Tibial artery (tissue), 4 donors: Measurements from ENCODE around the gene LPP.

Source experiments
- DNase-seq, 2 donors: peaks; one replicate each; pipeline ENCODE4 v3.0.0-alpha.2; 2019
- H3K27ac ChIP-seq, 2 donors: fragments of 200-600 bp; sonication (generic) in 1 of 2; 1 replicate in 1 of 2; 2 replicates in 1 of 2; pipeline ENCODE4 v1.5.1; 2018 to 2019; ENCODE audit warnings: mild to moderate bottlenecking in 1 of 2
- H3K27me3 ChIP-seq, 2 donors: fragments of 200-600 bp; sonication (generic) in 1 of 2; one replicate each; pipeline versions ENCODE4 v1.5.1 to v1.6.0; 2016 to 2019
- H3K36me3 ChIP-seq, 3 donors: fragments of 200-600 bp; sonication (generic) in 2 of 3; one replicate each; pipeline ENCODE4 v1.5.1; 2016 to 2019; ENCODE audit warnings: mild to moderate bottlenecking in 2 of 3
- H3K4me1 ChIP-seq, 4 donors: fragments of 200-600 bp; sonication (generic) in 2 of 4; 1 replicate in 3 of 4; 2 replicates in 1 of 4; pipeline ENCODE4 v1.5.1; 2016 to 2019
- H3K4me3 ChIP-seq, 2 donors: fragments of 200-600 bp; sonication (generic) in 1 of 2; 1 replicate in 1 of 2; 2 replicates in 1 of 2; pipeline ENCODE4 v1.5.1; 2018 to 2019; ENCODE audit warnings: mild to moderate bottlenecking in 2 of 2
- H3K9me3 ChIP-seq, 3 donors: fragments of 200-600 bp; sonication (generic) in 1 of 3; one replicate each; pipeline ENCODE4 v1.5.1; 2016 to 2019
- CTCF ChIP-seq, 2 experiments: fragments of 200-600 bp in 1 of 2; fragments of 450-650 bp in 1 of 2; IDR thresholded peaks; one replicate each; pipeline ENCODE4 v1.5.1; 2017 to 2019; ENCODE audit warnings: antibody characterized with exemption in 2 of 2, mild to moderate bottlenecking in 1 of 2, moderate library complexity in 1 of 2
- intact Hi-C: fragments of 100-400 bp; cut with DNase I; formaldehyde crosslinking; loops from one replicate; pipeline ENCODE4 v1.15.0; 2023; ENCODE audit warnings: low total_unique reads

LPP gene

DNA sequence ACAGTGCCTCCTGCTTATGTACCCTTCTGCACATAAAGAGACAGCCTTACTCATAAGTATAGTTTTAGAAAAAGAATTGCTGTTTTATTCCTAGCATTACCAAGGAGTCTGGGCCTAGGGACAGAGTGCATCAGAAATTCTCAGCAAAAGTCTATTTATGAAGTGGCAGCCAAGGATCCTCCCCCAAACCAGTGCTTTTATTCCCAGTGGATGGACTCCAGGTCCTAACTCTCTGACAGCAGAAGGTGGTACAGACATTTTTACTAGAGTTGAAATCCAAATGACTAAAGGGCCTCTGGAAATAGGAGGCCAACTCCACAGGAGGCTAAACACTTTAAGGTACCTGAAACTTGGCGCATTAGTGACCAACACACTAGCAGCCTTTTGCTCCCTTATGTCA lies 610.7 kb downstream of the LPP start:
- H3K36me3 ChIP-seq, result peaks cover 13 to 20% (median 17%) of the 10 kb centered on the region in 3 donors
- peak overlapping the region in 1 of 2 donors; percentile 42 for H3K27ac ChIP-seq
- no peaks in the 10 kb centered on the region for H3K9me3 ChIP-seq
- intact Hi-C loops, result no loop called here
- no peaks in the 10 kb centered on the region for H3K27me3 ChIP-seq
- H3K4me3 ChIP-seq, result no peak overlapping the region
- no peak for DNase-seq
- H3K4me1 ChIP-seq, result peaks cover 0 to 56% (median 14%) of the 10 kb centered on the region in 4 donors
- TF ChIP-seq CTCF (IDR thresholded peaks at IDR 0.05), result no peak

- Histone ChIP-seq H3K9me3 (no peaks in the 10 kb centered on the region), H3K36me3 (no peaks in the 10 kb centered on the region), H3K4me3 (no peak overlapping the region), H3K27ac (peak overlapping the region in 1 of 2 donors; percentile 53), H3K27me3 (no peaks in the 10 kb centered on the region), H3K4me1 (peaks cover 0 to 74% (median 25%) of the 10 kb centered on the region in 4 donors)
- no peak for TF ChIP-seq CTCF (IDR thresholded peaks at IDR 0.05)
- no peak for DNase-seq
- intact Hi-C loops, result no loop called here
Measured at GRCh38 chr3:188769831-188770230, 615.9 kb downstream of the LPP start.

GRCh38 chr3:188772886-188773285 lies 618.9 kb downstream of the LPP start:
- Histone ChIP-seq H3K4me3 (no peak overlapping the region), H3K36me3 (no peaks in the 10 kb centered on the region), H3K27me3 (no peaks in the 10 kb centered on the region), H3K27ac (peak overlapping the region; percentile 3 to 32), H3K4me1 (peaks cover 0 to 87% (median 30%) of the 10 kb centered on the region in 4 donors), H3K9me3 (no peaks in the 10 kb centered on the region)
- no peak for DNase-seq
- no peak for TF ChIP-seq CTCF (IDR thresholded peaks at IDR 0.05)
- intact Hi-C loops, result no loop called here

DNA sequence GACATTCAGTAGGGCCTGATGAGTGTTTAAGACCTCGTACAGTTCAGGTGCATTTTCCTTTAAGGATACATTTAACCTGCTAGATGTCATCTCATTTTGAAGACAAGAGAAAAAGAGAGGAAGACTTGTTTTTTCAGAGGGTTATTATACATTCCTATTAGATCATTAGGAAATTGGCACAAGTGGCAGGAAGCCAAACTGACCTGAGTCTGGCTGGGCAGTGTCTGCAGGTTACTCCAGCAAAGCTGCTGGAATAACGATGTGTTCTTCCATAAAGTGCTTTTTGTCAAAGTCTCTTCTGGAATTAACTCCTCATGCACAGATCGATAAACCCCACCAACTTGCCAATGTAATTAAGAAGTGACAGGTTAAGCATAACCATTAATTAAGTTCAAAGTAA lies 621.5 kb downstream of the LPP start:
- no peak for DNase-seq

DNA sequence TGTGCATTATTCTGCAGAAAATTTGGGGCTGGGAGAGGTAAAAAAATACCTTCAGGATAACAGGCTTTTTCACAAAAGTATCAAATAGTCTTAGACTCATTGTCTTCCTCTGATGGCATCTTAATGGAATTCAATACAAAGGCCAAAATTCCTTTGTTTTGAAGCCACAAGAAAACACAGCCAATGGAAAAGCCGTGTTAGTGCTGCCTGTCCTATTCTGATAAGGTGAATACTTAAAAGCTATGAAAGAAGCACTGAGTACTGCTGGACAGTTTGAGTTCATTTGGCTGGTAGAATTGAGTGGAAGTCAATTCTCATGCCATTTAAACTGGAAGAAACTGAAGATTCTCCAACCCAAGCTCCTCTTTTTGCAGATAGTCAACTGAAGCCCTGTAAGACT lies 622.5 kb downstream of the LPP start:
- H3K36me3 ChIP-seq, result no peaks in the 10 kb centered on the region
- no peak for DNase-seq
- no peaks in the 10 kb centered on the region for H3K9me3 ChIP-seq
- H3K4me1 ChIP-seq, result peaks cover 0 to 99% (median 54%) of the 10 kb centered on the region in 4 donors
- no peak overlapping the region for H3K27ac ChIP-seq
- H3K4me3 ChIP-seq, result no peak overlapping the region
- no peaks in the 10 kb centered on the region for H3K27me3 ChIP-seq
- no peak for TF ChIP-seq CTCF (IDR thresholded peaks at IDR 0.05)
- intact Hi-C loops, result no loop called here

More for the DNA sequence above, 621.5 kb downstream of the LPP start:
- Histone ChIP-seq H3K4me1 (peaks cover 0 to 99% (median 49%) of the 10 kb centered on the region in 4 donors), H3K27ac (peak overlapping the region in 1 of 2 donors; percentile 8), H3K9me3 (no peaks in the 10 kb centered on the region), H3K27me3 (no peaks in the 10 kb centered on the region), H3K4me3 (no peak overlapping the region), H3K36me3 (no peaks in the 10 kb centered on the region)
- intact Hi-C loops, result no loop called here
- no peak for TF ChIP-seq CTCF (IDR thresholded peaks at IDR 0.05)
